Thyroid gland (tissue), 4 donors: Measurements from ENCODE around the gene GDA. TPM values are rescaled to one million over a fixed set of nuclear protein-coding genes. Genes with fewer than 3 reads are reported as not detected.

Source experiments
- DNase-seq, 2 donors: peaks; one replicate each; pipeline ENCODE4 v3.0.0-alpha.2; 2019
- H3K27ac ChIP-seq, 3 donors: fragments of 200-600 bp; sonication (generic); 1 replicate in 2 of 3; 2 replicates in 1 of 3; pipeline ENCODE4 v1.5.1; 2016 to 2019; ENCODE audit warnings: mild to moderate bottlenecking in 1 of 3, moderate library complexity in 1 of 3
- H3K27me3 ChIP-seq: fragments of 200-600 bp; sonication (generic); one replicate; pipeline ENCODE4 v1.5.1; 2019
- H3K36me3 ChIP-seq, 2 donors: fragments of 200-600 bp; sonication (generic); one replicate each; pipeline ENCODE4 v1.5.1; 2016 to 2019
- H3K4me1 ChIP-seq, 2 donors: fragments of 200-600 bp; sonication (generic); one replicate each; pipeline ENCODE4 v1.5.1; 2017 to 2019
- H3K4me3 ChIP-seq, 3 donors: fragments of 200-600 bp; sonication (generic); replicated peaks in 1 of 3; 1 replicate in 2 of 3; 2 replicates in 1 of 3; pipeline ENCODE4 v1.5.1; 2016; ENCODE audit warnings: mild to moderate bottlenecking in 1 of 3
- H3K9me3 ChIP-seq: fragments of 200-600 bp; sonication (generic); one replicate; pipeline ENCODE4 v1.5.1; 2017
- CTCF ChIP-seq, 6 experiments: fragments of 200-600 bp in 3 of 6; fragments of 450-650 bp in 3 of 6; sonication (generic) in 3 of 6; IDR thresholded peaks; one replicate each; pipeline ENCODE4 v1.5.1; 2016 to 2019; ENCODE audit warnings: antibody characterized with exemption in 6 of 6, mild to moderate bottlenecking in 2 of 6, inconsistent platforms in 1 of 6, moderate library complexity in 1 of 6
- POLR2A ChIP-seq, 2 donors: fragments of 450-650 bp; IDR thresholded peaks; one replicate each; pipeline ENCODE4 v1.6.1; 2017; ENCODE audit warnings: antibody characterized with exemption in 2 of 2, mild to moderate bottlenecking in 2 of 2, moderate library complexity in 1 of 2
- WGBS, 2 donors: methylation state at CpG; one replicate each; pipeline ENCODE4 v1.1.5; 2017; 5-methylcytosine and 5-hydroxymethylcytosine counted together
- intact Hi-C: fragments of 100-400 bp; cut with DNase I; formaldehyde crosslinking; loops from one replicate; pipeline ENCODE4 v1.15.1; 2023
- total RNA-seq, 4 donors: library from RNA; depleted of rRNA; stranded (reverse); fragments of >200 nt; gene quantifications; one replicate each; pipeline ENCODE4 v1.2.3, GENCODE V29; 2016

Gene GDA
- total RNA-seq, 4 donors from 2014 or later, result 0.78 TPM; not detected in 3

- DNase-seq, result no peak
- no peaks in the 10 kb centered on the region for H3K36me3 ChIP-seq
- peaks cover 0 to 6% of the 10 kb centered on the region in 2 donors for H3K4me1 ChIP-seq
- no peak overlapping the region for H3K27ac ChIP-seq
- no peak for TF ChIP-seq CTCF (IDR thresholded peaks at IDR 0.05)
- no peak for TF ChIP-seq POLR2A (IDR thresholded peaks at IDR 0.05)
- H3K9me3 ChIP-seq, result no peaks in the 10 kb centered on the region
- WGBS, 2 donors, result 60 to 65% methylated on average over 5 of the region's 5 CpGs
- intact Hi-C loops, result no loop called here
- no peak overlapping the region for H3K4me3 ChIP-seq
- H3K27me3 ChIP-seq, result peaks cover 4% of the 10 kb centered on the region
These were observed 1.6 kb upstream of the GDA start for GRCh38 chr9:72147676-72148075.

DNA sequence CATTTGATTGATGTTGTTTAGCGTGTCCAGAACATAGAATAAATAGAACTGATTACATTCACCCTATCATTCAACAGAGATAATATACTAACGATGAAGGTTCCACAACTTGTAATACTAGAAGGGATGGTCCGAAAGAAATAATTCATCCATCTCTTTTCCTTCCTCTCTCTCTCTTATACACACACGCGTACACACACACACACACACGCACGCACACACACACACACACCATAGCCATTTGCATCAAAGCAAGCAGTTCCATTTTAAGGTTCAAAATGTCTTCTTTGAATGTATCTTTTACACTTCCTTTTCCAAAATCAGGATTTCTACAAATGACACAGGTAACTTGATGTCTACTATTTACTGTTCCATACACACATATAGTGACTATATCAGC lies 887 bp downstream of the GDA start:
- Histone ChIP-seq H3K9me3 (no peaks in the 10 kb centered on the region), H3K27me3 (peaks cover 4% of the 10 kb centered on the region), H3K4me1 (peaks cover 0 to 6% of the 10 kb centered on the region in 2 donors), H3K4me3 (no peak overlapping the region), H3K27ac (no peak overlapping the region), H3K36me3 (no peaks in the 10 kb centered on the region)
- DNase-seq, result no peak
- 73 to 88% methylated on average over 7 of the region's 7 CpGs for WGBS, 2 donors
- intact Hi-C loops, result no loop called here
- TF ChIP-seq POLR2A (IDR thresholded peaks at IDR 0.05), result no peak
- TF ChIP-seq CTCF (IDR thresholded peaks at IDR 0.05), result no peak

GRCh38 chr9:72150661-72151060 lies 1.4 kb downstream of the GDA start:
- no peak for DNase-seq
- 71 to 73% methylated on average over 6 of the region's 6 CpGs for whole genome bisulfite sequencing, 2 donors
- intact Hi-C loops, result no loop called here

DNA sequence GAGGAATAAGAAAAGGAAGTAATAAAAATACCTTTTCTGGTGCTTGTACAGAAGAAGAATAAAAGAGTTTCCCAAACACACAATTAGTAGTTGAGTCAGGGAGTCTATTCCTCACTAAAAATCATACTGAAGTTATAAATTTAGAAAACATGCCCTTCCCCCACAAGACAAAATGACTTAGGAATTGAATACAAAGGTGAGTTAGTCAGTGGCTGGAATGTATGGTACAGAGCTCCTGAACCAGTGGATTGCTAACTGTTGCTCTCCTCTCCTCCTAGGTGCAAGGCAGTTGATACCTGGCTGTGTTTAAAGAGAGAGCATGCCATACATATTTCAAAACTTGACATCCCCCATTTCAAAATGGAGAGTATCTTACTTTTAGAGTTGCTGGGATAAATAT lies 1.9 kb downstream of the GDA start:
- no peak for DNase-seq
- H3K27me3 ChIP-seq, result peaks cover 4% of the 10 kb centered on the region
- no peak overlapping the region for H3K27ac ChIP-seq
- TF ChIP-seq CTCF (IDR thresholded peaks at IDR 0.05), result no peak
- TF ChIP-seq POLR2A (IDR thresholded peaks at IDR 0.05), result no peak
- peaks cover 0 to 6% of the 10 kb centered on the region in 2 donors for H3K4me1 ChIP-seq
- no peaks in the 10 kb centered on the region for H3K9me3 ChIP-seq
- intact Hi-C loops, result no loop called here
- no peak overlapping the region for H3K4me3 ChIP-seq
- no peaks in the 10 kb centered on the region for H3K36me3 ChIP-seq

More at GRCh38 chr9:72150661-72151060, 1.4 kb downstream of the GDA start:
- Histone ChIP-seq H3K27me3 (peaks cover 4% of the 10 kb centered on the region), H3K4me3 (no peak overlapping the region), H3K9me3 (no peaks in the 10 kb centered on the region), H3K27ac (no peak overlapping the region), H3K4me1 (peaks cover 0 to 6% of the 10 kb centered on the region in 2 donors), H3K36me3 (no peaks in the 10 kb centered on the region)
- TF ChIP-seq POLR2A (IDR thresholded peaks at IDR 0.05) (no peak), CTCF (IDR thresholded peaks at IDR 0.05) (no peak)

- Histone ChIP-seq H3K27ac (no peak overlapping the region), H3K27me3 (peaks cover 2% of the 10 kb centered on the region), H3K4me3 (no peak overlapping the region), H3K9me3 (no peaks in the 10 kb centered on the region), H3K36me3 (no peaks in the 10 kb centered on the region), H3K4me1 (no peaks in the 10 kb centered on the region)
- intact Hi-C loops, result no loop called here
- DNase-seq, result no peak
- TF ChIP-seq POLR2A (IDR thresholded peaks at IDR 0.05), result no peak
- TF ChIP-seq CTCF (IDR thresholded peaks at IDR 0.05), result no peak
- WGBS, 2 donors, result 89 to 93% methylated on average over 9 of the region's 9 CpGs
These were observed 5.4 kb downstream of the GDA start for GRCh38 chr9:72154468-72155285.
